Neuronal stem cell (in vitro differentiated cells): ENCODE measurements around the gene UBE4A.

ENCODE experiments used
- DNase-seq: peaks from one replicate; pipeline ENCODE4 v3.0.0-alpha.2; 2013; ENCODE audit warnings: low spot score
- H2AFZ ChIP-seq: one replicate; pipeline ENCODE4 v1.6.1; 2013; ENCODE audit warnings: mild to moderate bottlenecking, low read length, inconsistent platforms
- H2AK5ac ChIP-seq: 2 replicates; pipeline ENCODE4 v1.6.1; 2013; ENCODE audit warnings: low read depth, mild to moderate bottlenecking, inconsistent platforms, low read length, moderate library complexity, mixed read lengths
- H2BK120ac ChIP-seq: 2 replicates; pipeline ENCODE4 v1.6.1; 2013; ENCODE audit warnings: low read depth, mild to moderate bottlenecking, inconsistent platforms, low read length, moderate library complexity, mixed read lengths
- H2BK12ac ChIP-seq: one replicate; pipeline ENCODE4 v1.6.1; 2013; ENCODE audit warnings: low read length, inconsistent platforms
- H2BK15ac ChIP-seq: 2 replicates; pipeline ENCODE4 v1.6.1; 2013; ENCODE audit warnings: mild to moderate bottlenecking, low read length, inconsistent platforms, mixed read lengths
- H2BK5ac ChIP-seq: one replicate; pipeline ENCODE4 v1.6.1; 2013; ENCODE audit warnings: inconsistent platforms, mild to moderate bottlenecking, low read length, moderate library complexity
- H3K14ac ChIP-seq: one replicate; pipeline ENCODE4 v1.6.1; 2013; ENCODE audit warnings: low read length, inconsistent platforms
- H3K18ac ChIP-seq: 2 replicates; pipeline ENCODE4 v1.6.1; 2013; ENCODE audit warnings: low read length, inconsistent platforms
- H3K23ac ChIP-seq: 2 replicates; pipeline ENCODE4 v1.6.1; 2013; ENCODE audit warnings: low read depth, mild to moderate bottlenecking, mixed read lengths, low read length, inconsistent platforms; ENCODE audit not compliant: poor library complexity
- H3K27ac ChIP-seq: replicated peaks from 3 replicates; pipeline ENCODE4 v1.5.1; 2013; ENCODE audit warnings: low read length, inconsistent platforms
- H3K27me3 ChIP-seq, 3 experiments: 2 replicates each; pipeline ENCODE4 v1.6.1; 2013; ENCODE audit warnings: low read length in 3 of 3, mild to moderate bottlenecking in 2 of 3, inconsistent platforms in 1 of 3, low read depth in 1 of 3, mixed read lengths in 1 of 3, moderate library complexity in 1 of 3; ENCODE audit not compliant: control insufficient read depth in 3 of 3, insufficient read depth in 3 of 3
- H3K36me3 ChIP-seq, 2 donors: replicated peaks in 1 of 2; 2 replicates each; pipeline ENCODE4 v1.6.1; 2013; ENCODE audit warnings: low read length in 2 of 2; ENCODE audit not compliant: control insufficient read depth in 2 of 2, insufficient read depth in 2 of 2
- H3K4ac ChIP-seq: 2 replicates; pipeline ENCODE4 v1.6.1; 2013; ENCODE audit warnings: inconsistent platforms, mild to moderate bottlenecking, low read length, moderate library complexity
- H3K4me1 ChIP-seq, 2 donors: 1 replicate in 1 of 2; 2 replicates in 1 of 2; pipeline ENCODE4 v1.6.1; 2013; ENCODE audit warnings: low read length in 2 of 2, low read depth in 1 of 2; ENCODE audit not compliant: control insufficient read depth in 2 of 2, insufficient read depth in 1 of 2
- H3K4me2 ChIP-seq: one replicate; pipeline ENCODE4 v1.6.1; 2013; ENCODE audit warnings: mild to moderate bottlenecking, low read length, inconsistent platforms; ENCODE audit not compliant: insufficient read depth, poor library complexity, severe bottlenecking
- H3K4me3 ChIP-seq, 2 donors: 2 replicates each; pipeline ENCODE4 v1.5.1; 2013; ENCODE audit warnings: low read length in 2 of 2, mild to moderate bottlenecking in 2 of 2, inconsistent platforms in 1 of 2, moderate library complexity in 1 of 2
- H3K79me1 ChIP-seq: one replicate; pipeline ENCODE4 v1.6.1; 2013; ENCODE audit warnings: low read depth, mild to moderate bottlenecking, inconsistent platforms, low read length, moderate library complexity
- H3K9ac ChIP-seq: one replicate; pipeline ENCODE4 v1.6.1; 2013; ENCODE audit warnings: mild to moderate bottlenecking, low read depth, low read length, inconsistent platforms; ENCODE audit not compliant: poor library complexity
- H3K9me3 ChIP-seq, 2 donors: replicated peaks in 1 of 2; 2 replicates each; pipeline versions ENCODE3 to v1.6.1; 2013; ENCODE audit warnings: low read length in 2 of 2, mild to moderate bottlenecking in 2 of 2, inconsistent platforms in 1 of 2, low read depth in 1 of 2, mixed read lengths in 1 of 2, moderate library complexity in 1 of 2; ENCODE audit not compliant: control insufficient read depth in 2 of 2, insufficient read depth in 1 of 2
- H4K8ac ChIP-seq: one replicate; pipeline ENCODE4 v1.6.1; 2013; ENCODE audit warnings: low read depth, mild to moderate bottlenecking, inconsistent platforms, low read length, moderate library complexity
- H4K91ac ChIP-seq: one replicate; pipeline ENCODE4 v1.6.1; 2013; ENCODE audit warnings: low read length, low read depth, mild to moderate bottlenecking, inconsistent platforms; ENCODE audit not compliant: poor library complexity
- WGBS, 2 donors: extraction: QIAGEN DNeasy Blood & Tissue Kit; methylation state at CpG; one replicate each; pipeline ENCODE4 v1.1.7; 2013; ENCODE audit warnings: missing lambda C conversion rate in 2 of 2, mixed read lengths in 1 of 2; ENCODE audit not compliant: insufficient read length in 2 of 2, insufficient replicate concordance in 1 of 2; ENCODE audit errors: extremely low coverage in 2 of 2; 5-methylcytosine and 5-hydroxymethylcytosine counted together

UBE4A gene

DNA sequence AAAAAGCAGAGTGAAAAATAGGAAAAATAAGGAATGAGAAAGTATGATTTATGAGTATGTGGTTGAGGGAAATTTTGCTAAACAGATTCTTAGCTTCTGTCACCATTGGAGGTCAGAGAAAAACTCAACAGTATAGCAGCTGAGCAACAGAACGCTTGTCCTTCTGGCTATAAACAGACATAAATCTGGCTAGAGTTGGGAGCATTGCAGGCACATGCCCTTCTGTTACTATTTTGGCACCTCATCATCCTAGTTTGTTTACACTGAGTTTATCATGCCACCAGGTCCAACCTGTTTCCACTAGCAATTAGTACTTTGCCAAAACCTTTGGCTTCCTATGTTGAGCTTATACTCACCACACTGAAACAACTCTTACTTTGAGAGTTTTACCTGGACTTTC is 6.9 kb downstream of the UBE4A start:
- H3K9ac ChIP-seq = no peak overlapping the region
- no peak overlapping the region for H2BK15ac ChIP-seq
- H2BK12ac ChIP-seq = no peak overlapping the region
- H3K23ac ChIP-seq = no peak overlapping the region
- no CpG with 5 or more reads among the region's 1 CpG for WGBS, 2 donors
- no peak overlapping the region for H3K27ac ChIP-seq
- H2BK120ac ChIP-seq = no peak overlapping the region
- no peaks in the 10 kb centered on the region for H3K27me3 ChIP-seq
- H3K4me3 ChIP-seq = no peak overlapping the region
- H3K4me2 ChIP-seq = no peak overlapping the region
- no peak overlapping the region for H4K91ac ChIP-seq
- no peak overlapping the region for H4K8ac ChIP-seq
- no peaks in the 10 kb centered on the region for H3K4me1 ChIP-seq
- no peaks in the 10 kb centered on the region for H3K9me3 ChIP-seq
- H3K4ac ChIP-seq = no peak overlapping the region
- DNase-seq = no peak
- no peak overlapping the region for H2AK5ac ChIP-seq
- no peak overlapping the region for H2AFZ ChIP-seq
- no peaks in the 10 kb centered on the region for H3K79me1 ChIP-seq
- H3K18ac ChIP-seq = no peak overlapping the region
- H2BK5ac ChIP-seq = no peak overlapping the region
- no peak overlapping the region for H3K14ac ChIP-seq
- H3K36me3 ChIP-seq = peaks cover 5 to 56% of the 10 kb centered on the region in 2 donors

GRCh38 chr11:118370774-118371173 is 11.4 kb downstream of the UBE4A start:
- Histone ChIP-seq H2BK15ac (no peak overlapping the region), H3K4me3 (no peak overlapping the region), H3K9ac (no peak overlapping the region), H2BK12ac (no peak overlapping the region), H3K9me3 (no peaks in the 10 kb centered on the region), H3K27ac (no peak overlapping the region), H2AK5ac (no peak overlapping the region), H3K4ac (no peak overlapping the region), H3K27me3 (no peaks in the 10 kb centered on the region), H3K4me2 (no peak overlapping the region), H3K36me3 (peaks cover 15 to 86% of the 10 kb centered on the region in 2 donors), H2AFZ (no peak overlapping the region), H4K8ac (no peak overlapping the region), H3K14ac (no peak overlapping the region), H2BK5ac (no peak overlapping the region), H3K18ac (no peak overlapping the region), H2BK120ac (no peak overlapping the region), H3K79me1 (no peaks in the 10 kb centered on the region), H3K23ac (no peak overlapping the region), H3K4me1 (no peaks in the 10 kb centered on the region), H4K91ac (no peak overlapping the region)
- DNase-seq = no peak
- no CpG with 5 or more reads among the region's 4 CpGs for WGBS, 2 donors

GRCh38 chr11:118373263-118373662 is 13.9 kb downstream of the UBE4A start:
- Histone ChIP-seq H3K4ac (no peak overlapping the region), H2AFZ (no peak overlapping the region), H3K4me2 (no peak overlapping the region)

DNA sequence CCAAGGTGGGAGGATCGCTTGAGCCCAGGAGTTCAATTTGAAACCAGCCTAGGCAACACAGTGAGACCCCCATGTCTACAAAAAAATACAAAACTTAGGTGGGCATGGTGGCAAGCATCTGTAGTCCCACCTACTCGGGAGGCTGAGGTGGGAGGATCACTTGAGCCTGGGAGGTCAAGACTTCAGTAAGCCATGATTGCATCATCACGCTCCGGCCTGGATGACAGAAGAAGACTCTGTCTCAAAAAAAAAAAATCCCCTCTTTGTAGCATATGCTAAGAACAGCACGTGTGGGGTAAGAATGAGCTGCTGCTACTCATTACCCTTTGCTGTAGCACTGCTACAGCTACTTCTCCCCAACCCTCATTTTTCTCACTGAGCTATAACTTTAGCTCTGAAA is 14.5 kb downstream of the UBE4A start:
- Histone ChIP-seq H3K4me2 (no peak overlapping the region), H4K91ac (no peak overlapping the region), H3K27ac (no peak overlapping the region), H3K27me3 (no peaks in the 10 kb centered on the region), H2BK120ac (no peak overlapping the region), H3K18ac (no peak overlapping the region), H3K9me3 (no peaks in the 10 kb centered on the region), H3K4me3 (no peak overlapping the region), H3K36me3 (peaks cover 17 to 91% of the 10 kb centered on the region in 2 donors), H2AFZ (no peak overlapping the region), H4K8ac (no peak overlapping the region), H3K4me1 (no peaks in the 10 kb centered on the region), H3K23ac (no peak overlapping the region), H3K14ac (no peak overlapping the region), H2BK5ac (no peak overlapping the region), H3K79me1 (no peaks in the 10 kb centered on the region), H3K9ac (no peak overlapping the region), H3K4ac (no peak overlapping the region), H2BK12ac (no peak overlapping the region), H2BK15ac (no peak overlapping the region), H2AK5ac (no peak overlapping the region)
- no peak for DNase-seq
- no CpG with 5 or more reads among the region's 5 CpGs for WGBS, 2 donors

More at GRCh38 chr11:118373263-118373662, 13.9 kb downstream of the UBE4A start:
- no peak overlapping the region for H2BK5ac ChIP-seq
- WGBS, 2 donors = no CpG with 5 or more reads among the region's 2 CpGs
- H3K9me3 ChIP-seq = no peaks in the 10 kb centered on the region
- no peak overlapping the region for H3K23ac ChIP-seq
- no peaks in the 10 kb centered on the region for H3K79me1 ChIP-seq
- peaks cover 17 to 91% of the 10 kb centered on the region in 2 donors for H3K36me3 ChIP-seq
- H3K4me3 ChIP-seq = no peak overlapping the region
- no peak overlapping the region for H3K18ac ChIP-seq
- H2AK5ac ChIP-seq = no peak overlapping the region
- H2BK15ac ChIP-seq = no peak overlapping the region
- H3K9ac ChIP-seq = no peak overlapping the region
- no peaks in the 10 kb centered on the region for H3K27me3 ChIP-seq
- no peak for DNase-seq
- no peak overlapping the region for H3K27ac ChIP-seq
- no peak overlapping the region for H3K14ac ChIP-seq
- no peak overlapping the region for H4K91ac ChIP-seq
- no peak overlapping the region for H4K8ac ChIP-seq
- H2BK120ac ChIP-seq = no peak overlapping the region
- no peaks in the 10 kb centered on the region for H3K4me1 ChIP-seq
- no peak overlapping the region for H2BK12ac ChIP-seq
